AG08395 (cell line): Measurements from ENCODE around the gene PHKB.
"Not testable (repeated sequence)": the region's sequence is repeated elsewhere in the genome, so short reads cannot be mapped to it uniquely, and the experiment has no call there.

Experiments
- DNase-seq: peaks from one replicate; pipeline ENCODE4 v3.0.0; 2012; ENCODE audit warnings: mixed read lengths, low spot score

The PHKB gene

GRCh38 chr16:47460711-47461597 lies at the start of gene PHKB, which contains the start of gene ITFG1:
PHKB (plus strand) TSS chr16:47461331; CDS start chr16:47461351, 20 bp downstream.
ITFG1 (minus strand) TSS chr16:47461063; CDS start chr16:47461045, 18 bp downstream.
- DNase-seq = peak; percentile 91

GRCh38 chr16:47413041-47413440 lies 48.1 kb upstream of the PHKB start:
- DNase-seq = no peak

GRCh38 chr16:47416869-47417268 lies 44.3 kb upstream of the PHKB start:
- DNase-seq = no peak

GRCh38 chr16:47424846-47425245 lies 36.3 kb upstream of the PHKB start:
- DNase-seq = no peak

- DNase-seq = no peak
These were observed 34.3 kb upstream of the PHKB start for GRCh38 chr16:47426806-47427205.

GRCh38 chr16:47431960-47432359 lies 29.2 kb upstream of the PHKB start:
- DNase-seq = no peak

- DNase-seq = not testable (repeated sequence)
These were observed 26.9 kb upstream of the PHKB start for GRCh38 chr16:47434274-47434673.

- not testable (repeated sequence) for DNase-seq
These were observed 21.1 kb upstream of the PHKB start for GRCh38 chr16:47440066-47440465.

GRCh38 chr16:47442884-47443283 lies 18.2 kb upstream of the PHKB start:
- not testable (repeated sequence) for DNase-seq

- DNase-seq = no peak
These were observed 14.7 kb upstream of the PHKB start for GRCh38 chr16:47446431-47446830.

- no peak for DNase-seq
These were observed 12.1 kb upstream of the PHKB start for GRCh38 chr16:47448830-47449575.

- DNase-seq = no peak
These were observed 11.3 kb upstream of the PHKB start for GRCh38 chr16:47449788-47450187.

GRCh38 chr16:47458331-47458730 lies 2.8 kb upstream of the PHKB start:
- no peak for DNase-seq

GRCh38 chr16:47459603-47460002 lies 1.5 kb upstream of the PHKB start:
- DNase-seq = no peak

GRCh38 chr16:47460359-47460710 lies 796 bp upstream of the PHKB start:
- DNase-seq = peak; percentile 2

- DNase-seq = peak; percentile 27
These were observed 601 bp downstream of the PHKB start for GRCh38 chr16:47461598-47462266.

- DNase-seq = no peak
These were observed 2.9 kb downstream of the PHKB start for GRCh38 chr16:47463771-47464624.

- no peak for DNase-seq
These were observed 4.9 kb downstream of the PHKB start for GRCh38 chr16:47465919-47466630.

GRCh38 chr16:47467501-47467900 lies 6.4 kb downstream of the PHKB start:
- no peak for DNase-seq

GRCh38 chr16:47468070-47468689 lies 7.0 kb downstream of the PHKB start:
- DNase-seq = not testable (repeated sequence)
